Head of caudate nucleus (tissue), 42 donors: ENCODE data around the gene IL10RA.
"Not testable (repeated sequence)": the region's sequence is repeated elsewhere in the genome, so short reads cannot be mapped to it uniquely, and the experiment has no call there.

ENCODE experiments used
- DNase-seq, 42 donors: peaks; one replicate each; pipeline versions ENCODE4 v3.0.0 to v3.0.0-alpha.2; 2020 to 2021; ENCODE audit warnings: mixed read lengths in 7 of 42
- intact Hi-C: fragments of 100-400 bp; cut with DNase I; formaldehyde crosslinking; loops from one replicate; pipeline ENCODE4 v1.15.0; 2022

Gene IL10RA

DNA sequence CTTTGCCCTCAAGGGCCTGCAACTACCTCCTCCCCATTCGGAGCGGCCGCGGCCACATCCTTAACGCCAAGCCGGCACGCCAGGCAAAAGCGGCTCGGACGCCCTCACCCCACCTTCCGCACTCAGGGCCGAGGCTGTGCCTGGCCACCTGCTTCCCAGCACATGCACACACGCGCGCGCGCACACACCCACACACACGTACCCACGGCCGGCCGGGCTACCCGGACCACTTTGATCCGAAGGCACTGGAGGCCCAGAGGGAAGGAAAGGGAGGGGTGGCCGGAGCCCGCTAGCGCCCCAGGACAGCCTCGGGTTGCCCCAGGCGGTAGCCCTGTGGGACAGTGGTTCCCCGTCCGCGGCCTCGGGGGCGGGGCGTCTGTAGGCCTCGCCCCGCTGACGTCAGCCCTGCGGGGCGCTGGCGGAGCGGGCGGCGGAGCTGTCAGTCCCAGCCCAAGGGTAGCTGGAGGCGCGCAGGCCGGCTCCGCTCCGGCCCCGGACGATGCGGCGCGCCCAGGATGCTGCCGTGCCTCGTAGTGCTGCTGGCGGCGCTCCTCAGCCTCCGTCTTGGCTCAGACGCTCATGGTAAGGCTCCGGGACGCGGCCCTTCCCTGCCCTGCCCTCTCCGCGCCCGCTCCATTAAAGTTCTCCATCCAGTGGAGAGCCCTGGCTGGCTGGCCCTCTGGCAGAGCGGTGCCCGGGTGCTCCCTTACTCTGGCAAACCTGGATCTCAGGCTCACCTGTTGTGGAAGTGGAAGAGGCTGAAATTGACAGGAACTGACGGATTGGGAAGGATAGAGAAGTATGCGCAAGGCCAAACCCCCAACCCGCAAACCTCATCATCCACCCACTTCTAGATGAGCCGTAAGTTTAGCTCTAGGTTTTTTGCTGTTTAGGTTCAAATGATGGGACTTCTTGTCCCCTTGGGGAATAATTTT, at the start of gene IL10RA:
TSS of gene IL10RA (plus strand) at position 442 of the 935 bp plus-strand sequence. CDS start at position 516, 74 bp downstream.
- DNase-seq, result peak; percentile 48 to 92 (median 84)
- intact Hi-C loops, result no loop called here

DNA sequence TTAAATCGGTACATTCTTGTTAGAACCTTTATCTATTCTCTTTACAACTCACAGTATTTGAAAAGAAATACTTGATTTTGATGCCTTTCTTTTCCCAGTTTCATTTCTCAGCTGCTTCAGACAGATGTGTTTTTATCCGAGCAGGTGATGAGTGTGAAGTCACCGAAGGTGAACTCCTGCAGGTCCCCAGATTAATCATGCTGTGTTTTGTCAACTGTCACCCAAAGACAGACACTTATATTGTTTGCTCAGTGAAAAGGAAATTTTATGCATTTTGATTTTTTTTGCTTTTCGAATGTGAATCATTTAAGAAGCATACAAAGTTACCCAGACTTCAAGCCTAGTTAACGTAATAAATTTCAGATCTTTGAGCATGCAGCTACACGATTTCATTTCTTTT, 49.2 kb upstream of the IL10RA start:
- intact Hi-C loops, result no loop called here
- peak in 10 of 42 donors; percentile 8 to 50 (median 22) for DNase-seq

GRCh38 chr11:117940736-117941135, 45.5 kb upstream of the IL10RA start:
- intact Hi-C loops, result no loop called here
- DNase-seq, result peak in 3 of 42 donors; percentile 3 to 17 (median 7)

DNA sequence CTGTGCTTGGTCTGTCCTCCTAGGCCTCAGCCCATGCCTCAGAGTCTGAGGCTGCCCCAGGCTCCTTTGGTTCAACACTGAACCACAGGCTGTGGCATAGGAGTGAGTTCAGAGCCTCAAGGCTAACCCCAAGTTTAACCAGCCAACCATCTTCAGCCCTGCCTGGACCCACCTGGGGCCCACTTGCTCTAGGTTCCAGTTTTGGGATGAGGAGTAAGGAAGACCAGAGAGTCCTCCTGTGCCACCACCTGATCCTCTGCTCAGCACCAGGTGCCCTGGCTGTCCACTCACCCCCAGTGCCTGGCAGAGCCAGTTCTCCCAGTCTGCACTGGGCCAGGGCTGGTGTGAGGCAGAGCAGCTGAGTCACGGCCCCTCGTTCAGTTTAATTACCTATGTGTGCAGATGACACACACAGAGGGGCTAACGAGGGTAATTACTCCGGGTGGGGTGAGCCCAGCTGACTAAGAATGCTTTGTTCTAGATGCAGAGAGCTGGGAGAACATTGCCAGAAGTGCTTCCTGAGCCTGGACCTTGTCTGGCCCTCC, 45.0 kb upstream of the IL10RA start:
- DNase-seq, result peak in 3 of 42 donors; percentile 16 to 27 (median 20)
- intact Hi-C loops, result no loop called here

DNA sequence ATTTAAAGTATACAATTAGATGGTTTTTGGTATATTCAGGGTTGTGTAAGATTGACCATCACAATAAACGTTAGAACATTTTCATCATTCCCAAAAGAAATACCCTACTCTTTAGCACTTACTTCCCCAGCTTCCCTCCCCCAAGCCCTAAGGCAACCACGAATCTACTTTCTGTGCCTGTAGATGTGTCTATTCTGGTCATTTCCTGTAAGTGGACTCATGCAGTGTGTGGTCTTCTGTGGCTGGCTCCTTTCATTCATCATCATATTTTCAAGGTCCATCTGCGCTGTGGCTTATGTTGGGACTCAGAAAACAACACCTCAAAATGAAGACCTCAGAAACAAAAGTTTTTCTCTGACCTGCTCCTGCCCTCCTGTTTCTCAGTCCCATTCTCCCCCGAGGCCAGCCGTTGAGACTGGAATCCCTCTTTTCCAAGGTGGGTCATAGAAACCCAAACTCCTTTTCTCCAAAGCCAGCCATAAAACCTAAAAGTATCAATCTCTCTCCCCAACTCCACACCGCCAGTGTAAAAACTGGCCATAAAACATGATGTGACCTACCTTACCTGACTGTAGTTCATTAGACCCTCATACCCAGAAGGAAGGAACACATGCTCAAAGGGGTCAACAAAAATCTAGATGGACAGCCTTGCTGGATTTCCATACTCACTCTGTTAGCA, 44.1 kb upstream of the IL10RA start:
- intact Hi-C loops, result no loop called here

DNA sequence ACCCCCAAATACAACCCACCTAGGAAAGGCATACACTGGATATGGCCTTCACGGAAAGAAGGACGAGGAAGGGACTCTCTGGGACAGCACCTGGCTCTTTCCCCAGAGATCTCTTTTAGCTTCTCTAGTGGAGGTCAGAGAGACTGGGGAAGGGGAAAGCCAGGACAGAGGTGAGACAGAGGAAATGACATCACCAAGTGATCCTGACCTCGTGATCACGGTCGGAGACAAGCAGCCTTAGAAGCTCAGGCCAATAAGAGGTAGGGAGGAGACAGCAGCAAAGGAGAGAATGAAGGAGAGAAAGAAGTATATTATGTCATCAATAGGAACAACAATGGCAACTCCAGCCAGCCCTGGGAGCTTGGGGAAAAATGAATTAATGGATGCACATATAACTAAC, 41.6 kb upstream of the IL10RA start:
- peak in 1 of 42 donors; percentile 8 for DNase-seq

More for the DNA sequence above, 44.1 kb upstream of the IL10RA start:
- peak in 1 of 42 donors; percentile 14 for DNase-seq

DNA sequence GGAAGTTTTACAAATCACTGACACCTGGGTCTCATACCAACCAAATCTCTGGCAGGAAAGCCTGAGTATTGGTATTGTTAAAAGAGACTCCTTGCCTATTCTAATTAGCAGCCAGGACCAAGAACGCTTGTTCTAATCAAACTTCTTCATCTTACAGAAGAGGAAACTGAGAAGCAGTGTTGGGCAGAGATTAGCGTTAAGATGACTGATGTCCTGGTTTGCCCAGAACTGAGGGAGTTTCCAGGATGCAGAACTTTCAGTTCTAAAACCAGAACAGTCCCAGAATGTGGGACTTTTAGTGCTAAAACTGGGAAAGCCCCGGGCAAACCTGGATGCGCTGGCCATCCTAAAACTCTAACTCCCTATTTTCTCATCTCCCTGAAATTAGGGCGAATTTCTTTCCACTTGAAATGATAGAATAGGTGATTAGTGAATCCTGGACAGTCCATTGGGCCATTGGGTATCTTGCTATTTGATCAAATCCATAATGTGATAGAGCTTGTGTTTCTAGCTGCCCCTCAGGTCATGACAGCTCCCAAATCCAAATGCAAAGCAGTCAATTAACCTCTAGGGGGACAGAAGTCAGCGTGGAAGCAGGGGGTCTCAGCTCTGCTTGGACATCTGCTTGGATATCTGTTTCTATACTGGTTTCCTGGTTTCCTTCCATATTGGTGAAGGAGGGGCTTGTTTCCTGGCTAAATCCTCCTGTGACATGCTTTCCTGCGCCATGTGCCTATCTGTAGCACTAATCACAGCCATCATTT, 41.0 kb upstream of the IL10RA start:
- DNase-seq, result peak in 4 of 42 donors; percentile 9 to 21 (median 16)
- intact Hi-C loops, result no loop called here

More for the DNA sequence above, 41.6 kb upstream of the IL10RA start:
- intact Hi-C loops, result no loop called here

DNA sequence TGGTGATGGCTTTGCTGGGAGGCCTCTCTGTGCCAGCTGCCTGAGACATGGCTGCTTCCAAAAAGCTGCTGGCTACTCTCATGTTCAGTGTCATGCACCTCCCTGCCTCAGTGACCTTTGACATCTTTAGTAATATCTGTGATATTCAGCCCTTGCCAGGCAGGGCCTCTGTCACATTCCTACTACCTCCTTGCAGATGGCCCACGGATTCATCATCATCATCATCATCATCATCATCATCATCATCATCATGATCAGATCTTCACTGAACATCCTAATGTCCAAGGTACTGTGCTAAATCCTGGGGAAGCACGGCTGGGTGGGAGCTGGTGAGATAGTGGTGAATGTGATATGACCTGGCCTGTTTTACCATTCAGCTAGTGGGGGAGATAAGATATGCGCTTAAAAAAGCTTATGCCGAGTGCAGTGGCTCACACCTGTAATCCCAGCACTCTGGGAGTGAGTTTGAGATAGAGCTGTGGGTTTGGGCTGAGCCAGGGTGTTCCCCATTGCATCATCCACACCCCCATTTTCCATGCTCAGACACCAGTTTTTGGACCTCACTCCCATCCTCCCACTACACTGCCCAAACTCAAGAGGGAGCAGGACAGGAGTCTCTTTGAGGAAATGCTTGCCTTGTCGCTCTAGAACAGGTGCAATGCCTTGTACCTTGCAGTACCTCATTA, 39.9 kb upstream of the IL10RA start:
- peak in 3 of 42 donors; percentile 1 to 24 (median 22) for DNase-seq
- intact Hi-C loops, result loop anchor here (2.0 kb wide), 1 partner anchor 101 kb away; no protein-coding TSS in a partner anchor

- DNase-seq, result peak; percentile 76 to 97 (median 92)
- intact Hi-C loops, result loop anchor here (2.0 kb wide), 1 partner anchor 102 kb away; no protein-coding TSS in a partner anchor
Measured at GRCh38 chr11:117946842-117947526, 39.2 kb upstream of the IL10RA start.

DNA sequence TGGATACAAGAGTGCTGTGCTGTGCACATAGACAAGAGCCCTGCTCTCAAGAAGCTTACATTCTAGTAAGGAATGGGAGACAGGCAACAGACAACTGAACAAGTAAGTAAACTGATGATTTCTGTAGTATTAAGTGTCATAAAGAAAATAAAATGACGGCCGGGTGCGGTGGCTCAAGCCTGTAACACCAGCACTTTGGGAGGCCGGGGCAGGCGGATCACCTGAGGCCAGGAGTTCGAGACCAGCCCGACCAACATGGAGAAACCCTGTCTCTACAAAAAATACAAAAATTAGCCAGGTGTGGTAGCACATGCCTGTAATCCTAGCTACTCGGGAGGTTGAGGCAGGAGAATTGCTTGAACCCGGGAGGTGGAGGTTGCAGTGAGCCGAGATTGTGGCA, 38.4 kb upstream of the IL10RA start:
- DNase-seq, result peak in 2 of 42 donors; percentile 14 to 38
- intact Hi-C loops, result loop anchor here (2.0 kb wide), 1 partner anchor 103 kb away; no protein-coding TSS in a partner anchor

GRCh38 chr11:117948466-117948865, 37.7 kb upstream of the IL10RA start:
- intact Hi-C loops, result not testable (repeated sequence)
- peak in 3 of 42 donors; percentile 13 to 22 (median 21) for DNase-seq

GRCh38 chr11:117949062-117949461, 37.1 kb upstream of the IL10RA start:
- peak in 3 of 42 donors; percentile 20 to 34 (median 32) for DNase-seq
- intact Hi-C loops, result no loop called here

GRCh38 chr11:117950301-117950700, 35.9 kb upstream of the IL10RA start:
- intact Hi-C loops, result no loop called here
- DNase-seq, result peak in 4 of 42 donors; percentile 6 to 41 (median 27)

GRCh38 chr11:117950993-117951961, 34.9 kb upstream of the IL10RA start:
- peak in 27 of 42 donors; percentile 14 to 69 (median 43) for DNase-seq

DNA sequence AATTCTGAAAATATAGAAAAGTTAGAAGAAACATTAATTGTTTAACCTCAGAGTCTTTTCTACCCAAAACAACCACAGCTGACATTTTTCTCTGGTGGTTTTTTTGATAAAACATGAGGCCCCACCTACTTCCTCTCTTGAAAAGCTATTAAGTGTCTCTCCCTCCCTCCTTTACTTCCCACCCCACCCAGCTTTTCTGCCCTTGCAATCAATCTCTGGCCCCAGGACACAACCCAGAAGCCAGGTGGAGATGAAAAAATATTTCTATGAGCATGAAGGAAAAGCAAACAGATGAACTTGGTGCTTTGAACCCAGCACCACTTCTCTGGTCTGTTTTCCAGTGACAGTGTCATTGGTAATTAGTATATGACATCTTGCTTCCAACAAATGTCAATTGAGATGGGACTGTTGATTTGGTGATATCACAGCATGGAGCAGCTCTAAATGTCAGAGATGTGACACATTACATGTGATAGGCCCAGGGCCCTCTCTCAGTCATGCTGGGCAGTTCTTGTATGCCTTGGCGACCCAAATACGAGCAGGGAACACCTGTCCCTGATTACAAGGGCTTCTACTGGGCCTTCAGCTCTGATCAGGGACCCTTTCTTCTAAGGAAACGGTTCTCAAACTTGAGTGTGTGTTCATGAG, 33.0 kb upstream of the IL10RA start:
- intact Hi-C loops, result no loop called here
- DNase-seq, result peak in 2 of 42 donors; percentile 9 to 33

More at GRCh38 chr11:117950993-117951961, 34.9 kb upstream of the IL10RA start:
- intact Hi-C loops, result no loop called here

DNA sequence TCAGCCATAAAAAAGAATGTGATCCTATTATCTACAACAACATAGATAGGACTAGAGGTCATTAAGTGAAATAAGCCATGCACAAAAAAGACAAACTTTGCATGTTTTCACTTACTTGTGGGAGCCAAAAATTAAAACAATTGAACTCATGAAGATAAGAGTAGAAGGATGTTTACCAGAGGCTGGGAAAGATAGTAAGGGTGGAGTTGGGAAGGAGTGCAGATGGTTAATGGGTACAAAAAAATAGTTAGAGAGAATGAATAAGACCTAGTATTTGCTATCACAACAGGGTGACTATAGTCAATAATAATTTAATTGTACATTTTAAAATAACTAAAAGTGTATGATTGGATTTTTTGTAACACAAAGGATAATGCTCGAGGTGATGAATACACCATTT, 27.2 kb upstream of the IL10RA start:
- no peak for DNase-seq
- intact Hi-C loops, result no loop called here
